ENCODE data around the gene UBR1. TPM values are rescaled to one million over a fixed set of nuclear protein-coding genes. Genes with fewer than 3 reads are reported as not detected.

The UBR1 gene
- polyA plus RNA-seq, 1 donor from 2014 or later = 33.5 TPM

DNA sequence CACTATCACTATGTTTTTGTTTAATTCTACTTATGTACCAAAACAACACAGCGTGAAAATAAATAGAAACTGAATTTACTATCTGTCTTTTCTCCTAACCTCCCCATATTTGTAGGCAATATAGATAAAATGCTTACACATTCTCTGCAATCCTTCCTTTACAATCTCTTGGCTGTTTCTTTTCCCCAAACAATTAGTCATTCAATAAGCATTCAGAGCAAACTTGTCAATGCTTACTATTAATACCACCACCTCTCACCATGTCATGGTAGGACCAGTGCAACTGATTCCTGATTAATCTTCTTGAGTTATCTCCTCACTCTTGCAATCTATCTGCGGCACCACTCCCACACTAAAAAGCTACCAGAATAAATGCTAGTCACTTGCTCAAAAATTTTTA, 111.3 kb downstream of the UBR1 start:
- no peak overlapping the region for H3K4me3 ChIP-seq (ENCODE audit: low read length)
- H3K79me2 ChIP-seq (replicated peaks; ENCODE audit: insufficient read depth, low read length) = no peaks in the 10 kb centered on the region
- no peaks in the 10 kb centered on the region for H3K27me3 ChIP-seq (ENCODE audit: insufficient read depth, low read depth, low read length)
- no peaks in the 10 kb centered on the region for H3K9me2 ChIP-seq (ENCODE audit: insufficient read depth, low read length)
- no peak overlapping the region for H3K9ac ChIP-seq (ENCODE audit: low read length)
- TF ChIP-seq MXI1 (conservative IDR thresholded peaks at IDR 0.05; ENCODE audit: poor library complexity, severe bottlenecking) = no peak
- TF ChIP-seq, protein P1, sequence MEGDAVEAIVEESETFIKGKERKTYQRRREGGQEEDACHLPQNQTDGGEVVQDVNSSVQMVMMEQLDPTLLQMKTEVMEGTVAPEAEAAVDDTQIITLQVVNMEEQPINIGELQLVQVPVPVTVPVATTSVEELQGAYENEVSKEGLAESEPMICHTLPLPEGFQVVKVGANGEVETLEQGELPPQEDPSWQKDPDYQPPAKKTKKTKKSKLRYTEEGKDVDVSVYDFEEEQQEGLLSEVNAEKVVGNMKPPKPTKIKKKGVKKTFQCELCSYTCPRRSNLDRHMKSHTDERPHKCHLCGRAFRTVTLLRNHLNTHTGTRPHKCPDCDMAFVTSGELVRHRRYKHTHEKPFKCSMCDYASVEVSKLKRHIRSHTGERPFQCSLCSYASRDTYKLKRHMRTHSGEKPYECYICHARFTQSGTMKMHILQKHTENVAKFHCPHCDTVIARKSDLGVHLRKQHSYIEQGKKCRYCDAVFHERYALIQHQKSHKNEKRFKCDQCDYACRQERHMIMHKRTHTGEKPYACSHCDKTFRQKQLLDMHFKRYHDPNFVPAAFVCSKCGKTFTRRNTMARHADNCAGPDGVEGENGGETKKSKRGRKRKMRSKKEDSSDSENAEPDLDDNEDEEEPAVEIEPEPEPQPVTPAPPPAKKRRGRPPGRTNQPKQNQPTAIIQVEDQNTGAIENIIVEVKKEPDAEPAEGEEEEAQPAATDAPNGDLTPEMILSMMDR (IDR thresholded peaks at IDR 0.05; ENCODE audit: poor library complexity, severe bottlenecking) = no peak
- TF ChIP-seq, protein P2, sequence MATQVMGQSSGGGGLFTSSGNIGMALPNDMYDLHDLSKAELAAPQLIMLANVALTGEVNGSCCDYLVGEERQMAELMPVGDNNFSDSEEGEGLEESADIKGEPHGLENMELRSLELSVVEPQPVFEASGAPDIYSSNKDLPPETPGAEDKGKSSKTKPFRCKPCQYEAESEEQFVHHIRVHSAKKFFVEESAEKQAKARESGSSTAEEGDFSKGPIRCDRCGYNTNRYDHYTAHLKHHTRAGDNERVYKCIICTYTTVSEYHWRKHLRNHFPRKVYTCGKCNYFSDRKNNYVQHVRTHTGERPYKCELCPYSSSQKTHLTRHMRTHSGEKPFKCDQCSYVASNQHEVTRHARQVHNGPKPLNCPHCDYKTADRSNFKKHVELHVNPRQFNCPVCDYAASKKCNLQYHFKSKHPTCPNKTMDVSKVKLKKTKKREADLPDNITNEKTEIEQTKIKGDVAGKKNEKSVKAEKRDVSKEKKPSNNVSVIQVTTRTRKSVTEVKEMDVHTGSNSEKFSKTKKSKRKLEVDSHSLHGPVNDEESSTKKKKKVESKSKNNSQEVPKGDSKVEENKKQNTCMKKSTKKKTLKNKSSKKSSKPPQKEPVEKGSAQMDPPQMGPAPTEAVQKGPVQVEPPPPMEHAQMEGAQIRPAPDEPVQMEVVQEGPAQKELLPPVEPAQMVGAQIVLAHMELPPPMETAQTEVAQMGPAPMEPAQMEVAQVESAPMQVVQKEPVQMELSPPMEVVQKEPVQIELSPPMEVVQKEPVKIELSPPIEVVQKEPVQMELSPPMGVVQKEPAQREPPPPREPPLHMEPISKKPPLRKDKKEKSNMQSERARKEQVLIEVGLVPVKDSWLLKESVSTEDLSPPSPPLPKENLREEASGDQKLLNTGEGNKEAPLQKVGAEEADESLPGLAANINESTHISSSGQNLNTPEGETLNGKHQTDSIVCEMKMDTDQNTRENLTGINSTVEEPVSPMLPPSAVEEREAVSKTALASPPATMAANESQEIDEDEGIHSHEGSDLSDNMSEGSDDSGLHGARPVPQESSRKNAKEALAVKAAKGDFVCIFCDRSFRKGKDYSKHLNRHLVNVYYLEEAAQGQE (IDR thresholded peaks at IDR 0.05; ENCODE audit: borderline replicate concordance) = no peak
- TF ChIP-seq EP300 (conservative IDR thresholded peaks at IDR 0.05; ENCODE audit: poor library complexity, severe bottlenecking) = no peak
- no peak for TF ChIP-seq RAD21 (conservative IDR thresholded peaks at IDR 0.05)
- H3K36me3 ChIP-seq (ENCODE audit: insufficient read depth, low read length) = peaks cover 8% of the 10 kb centered on the region
- H3K27ac ChIP-seq (ENCODE audit: low read length) = no peak overlapping the region
- no peaks in the 10 kb centered on the region for H4K20me1 ChIP-seq (ENCODE audit: insufficient read depth)
- H2AFZ ChIP-seq (ENCODE audit: low read depth, low read length) = no peak overlapping the region
- H3K9me3 ChIP-seq (ENCODE audit: low read length) = no peaks in the 10 kb centered on the region
- no peak overlapping the region for H3K4me2 ChIP-seq (ENCODE audit: low read length)
- no peaks in the 10 kb centered on the region for H3F3A ChIP-seq (ENCODE audit: insufficient read depth, low read length, poor library complexity, severe bottlenecking)

DNA sequence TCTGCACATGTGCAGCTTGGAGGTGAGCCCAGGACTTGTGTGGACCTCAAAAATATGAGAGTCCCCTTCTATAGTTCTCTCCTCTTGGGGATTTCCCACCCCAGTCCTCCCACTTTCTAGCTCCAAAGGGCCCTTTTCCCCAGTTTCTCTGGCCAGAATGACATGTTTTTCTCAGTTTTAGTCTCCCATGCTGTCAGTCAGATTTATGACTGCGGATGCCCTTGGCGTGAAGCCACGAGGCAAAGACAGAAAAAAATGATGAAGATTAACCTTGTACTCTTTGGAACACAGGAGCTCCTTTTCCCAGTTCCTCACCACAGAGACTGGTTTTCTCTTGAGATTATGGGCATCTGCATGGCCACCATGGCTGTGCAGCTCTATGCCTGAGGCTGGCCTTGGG, 113.2 kb downstream of the UBR1 start:
- H3K9me2 ChIP-seq (ENCODE audit: insufficient read depth, low read length) = no peaks in the 10 kb centered on the region
- no peak overlapping the region for H3K4me3 ChIP-seq (ENCODE audit: low read length)
- no peaks in the 10 kb centered on the region for H3K79me2 ChIP-seq (replicated peaks; ENCODE audit: insufficient read depth, low read length)
- no peaks in the 10 kb centered on the region for H4K20me1 ChIP-seq (ENCODE audit: insufficient read depth)
- no peaks in the 10 kb centered on the region for H3F3A ChIP-seq (ENCODE audit: insufficient read depth, low read length, poor library complexity, severe bottlenecking)
- H3K27me3 ChIP-seq (ENCODE audit: insufficient read depth, low read depth, low read length) = no peaks in the 10 kb centered on the region
- no peak overlapping the region for H2AFZ ChIP-seq (ENCODE audit: low read depth, low read length)
- H3K36me3 ChIP-seq (ENCODE audit: insufficient read depth, low read length) = peaks cover 8% of the 10 kb centered on the region
- no peak overlapping the region for H3K9ac ChIP-seq (ENCODE audit: low read length)
- no peak for TF ChIP-seq POLR2AphosphoS5 (IDR thresholded peaks at IDR 0.05)
- TF ChIP-seq, protein P2 (IDR thresholded peaks at IDR 0.05; ENCODE audit: borderline replicate concordance) = no peak
- no peak for TF ChIP-seq EZH2 (IDR thresholded peaks at IDR 0.05; ENCODE audit: borderline replicate concordance, insufficient read depth, low read length, poor library complexity, severe bottlenecking)
- TF ChIP-seq, protein P1 (IDR thresholded peaks at IDR 0.05; ENCODE audit: poor library complexity, severe bottlenecking) = no peak
- TF ChIP-seq EP300 (conservative IDR thresholded peaks at IDR 0.05; ENCODE audit: poor library complexity, severe bottlenecking) = no peak
- H3K27ac ChIP-seq (ENCODE audit: low read length) = no peak overlapping the region
- H3K4me2 ChIP-seq (ENCODE audit: low read length) = no peak overlapping the region
- no peaks in the 10 kb centered on the region for H3K9me3 ChIP-seq (ENCODE audit: low read length)
